GM12891 (cell line): ENCODE measurements around the gene GPRC5B.

ENCODE experiments used
- PAX5 ChIP-seq: IDR thresholded peaks from 2 replicates; pipeline ENCODE4 v1.6.1; 2011; ENCODE audit warnings: low read length, moderate library complexity, mild to moderate bottlenecking; ENCODE audit not compliant: insufficient read depth, severe bottlenecking
- POLR2A ChIP-seq: IDR thresholded peaks from 2 replicates; pipeline ENCODE4 v1.6.1; 2011; ENCODE audit warnings: low read depth, low read length, control low read depth
- POLR2AphosphoS5 ChIP-seq: IDR thresholded peaks from 2 replicates; pipeline ENCODE4 v1.6.1; 2011; ENCODE audit warnings: low read depth, low read length, control low read depth
- POU2F2 ChIP-seq: IDR thresholded peaks from 2 replicates; pipeline ENCODE4 v1.6.1; 2011; ENCODE audit warnings: low read depth, mild to moderate bottlenecking, control low read depth, low read length, moderate library complexity
- SPI1 ChIP-seq: IDR thresholded peaks from 2 replicates; pipeline ENCODE4 v1.6.1; 2011; ENCODE audit warnings: low read depth, low read length, control low read depth
- TAF1 ChIP-seq: IDR thresholded peaks from 2 replicates; pipeline ENCODE4 v1.6.1; 2011; ENCODE audit warnings: low read depth, low read length, control low read depth

- TF ChIP-seq POLR2AphosphoS5 (no peak), POLR2A (no peak), SPI1 (no peak), TAF1 (no peak), PAX5 (no peak), POU2F2 (no peak)
Measured at GRCh38 chr16:19881028-19881427, 3.6 kb downstream of the GPRC5B start.
